ENCODE results near the gene ACAD10.

The ACAD10 gene

GRCh38 chr12:111792856-111793235 is 107.0 kb downstream of the ACAD10 start:
- no peak for TF ChIP-seq CTCF (IDR thresholded peaks at IDR 0.05; ENCODE audit: borderline replicate concordance, insufficient read depth, low read depth, low read length)
- no peak overlapping the region for H3K4me3 ChIP-seq (ENCODE audit: low read depth, low read length)

- TF ChIP-seq CTCF (IDR thresholded peaks at IDR 0.05; ENCODE audit: borderline replicate concordance, insufficient read depth, low read depth, low read length): no peak
- H3K4me3 ChIP-seq (ENCODE audit: low read depth, low read length): no peak overlapping the region
These were observed 112.3 kb downstream of the ACAD10 start for GRCh38 chr12:111798182-111798581.

DNA sequence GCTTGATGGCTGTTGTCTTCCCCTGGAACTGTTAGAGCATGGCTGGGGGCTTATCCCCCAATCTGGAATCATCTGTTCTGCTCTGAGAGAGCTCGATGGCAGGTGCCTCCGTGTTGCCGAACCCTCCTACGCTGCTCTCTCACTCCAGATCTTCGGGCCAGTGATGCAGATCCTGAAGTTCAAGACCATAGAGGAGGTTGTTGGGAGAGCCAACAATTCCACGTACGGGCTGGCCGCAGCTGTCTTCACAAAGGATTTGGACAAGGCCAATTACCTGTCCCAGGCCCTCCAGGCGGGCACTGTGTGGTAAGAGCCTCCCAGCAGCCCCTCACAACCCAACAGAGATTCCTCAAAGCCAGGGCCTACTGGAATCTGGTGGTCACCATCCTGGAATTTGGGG is 113.9 kb downstream of the ACAD10 start:
- no peak overlapping the region for H3K4me3 ChIP-seq (ENCODE audit: low read depth, low read length)
- no peak for TF ChIP-seq CTCF (IDR thresholded peaks at IDR 0.05; ENCODE audit: borderline replicate concordance, insufficient read depth, low read depth, low read length)

GRCh38 chr12:111803038-111803626 is 117.3 kb downstream of the ACAD10 start:
- no peak for TF ChIP-seq CTCF (IDR thresholded peaks at IDR 0.05; ENCODE audit: borderline replicate concordance, insufficient read depth, low read depth, low read length)
- H3K4me3 ChIP-seq (ENCODE audit: low read depth, low read length): no peak overlapping the region

DNA sequence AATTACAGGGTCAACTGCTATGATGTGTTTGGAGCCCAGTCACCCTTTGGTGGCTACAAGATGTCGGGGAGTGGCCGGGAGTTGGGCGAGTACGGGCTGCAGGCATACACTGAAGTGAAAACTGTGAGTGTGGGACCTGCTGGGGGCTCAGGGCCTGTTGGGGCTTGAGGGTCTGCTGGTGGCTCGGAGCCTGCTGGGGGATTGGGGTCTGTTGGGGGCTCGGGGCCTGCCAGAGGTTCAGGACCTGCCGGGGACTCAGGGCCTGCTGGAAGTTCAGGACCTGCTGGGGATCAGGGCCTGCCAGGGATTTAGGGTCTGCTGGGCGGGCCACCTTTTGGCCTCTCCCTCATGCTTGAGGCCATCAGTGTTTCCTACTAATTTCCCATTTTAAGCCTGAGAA is 118.0 kb downstream of the ACAD10 start:
- H3K4me3 ChIP-seq (ENCODE audit: low read depth, low read length): no peak overlapping the region
- TF ChIP-seq CTCF (IDR thresholded peaks at IDR 0.05; ENCODE audit: borderline replicate concordance, insufficient read depth, low read depth, low read length): no peak

GRCh38 chr12:111806304-111806703 is 120.5 kb downstream of the ACAD10 start:
- TF ChIP-seq CTCF (IDR thresholded peaks at IDR 0.05; ENCODE audit: borderline replicate concordance, insufficient read depth, low read depth, low read length): no peak
- no peak overlapping the region for H3K4me3 ChIP-seq (ENCODE audit: low read depth, low read length)

All from GM12875 (cell line).